ENCODE data around the gene CFAP206.

Gene CFAP206

DNA sequence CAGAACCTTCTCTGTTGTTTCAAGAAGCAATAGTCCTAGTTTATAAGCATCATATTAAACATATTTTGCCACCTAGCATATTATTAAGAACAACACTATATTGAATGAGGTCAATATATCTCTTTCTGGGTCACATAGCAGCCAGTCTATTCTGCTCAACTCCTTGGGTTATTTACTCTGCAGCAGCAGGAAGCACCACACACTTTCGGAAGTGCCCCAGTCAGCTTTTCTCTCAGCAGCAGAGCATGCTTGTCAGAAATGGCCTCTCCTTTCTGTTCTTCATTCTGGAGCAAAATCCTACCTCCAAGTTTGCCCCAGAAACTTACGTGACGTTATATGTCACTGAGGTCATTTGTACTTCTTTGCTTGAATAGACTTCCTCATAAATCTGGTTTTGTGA is 22.7 kb downstream of the CFAP206 start:
- POLR2A ChIA-PET, result no interaction called here
- H3K36me3 ChIP-seq (ENCODE audit: control insufficient read depth in 2 of 2, insufficient read depth in 1 of 2, low read length in 2 of 2), result no peaks in the 10 kb centered on the region
- H3K9me3 ChIP-seq (ENCODE audit: control insufficient read depth, insufficient read depth, low read depth, low read length), result no peaks in the 10 kb centered on the region
- CTCF ChIA-PET, result no interaction called here
- no peaks in the 10 kb centered on the region for H3K4me1 ChIP-seq (ENCODE audit: control insufficient read depth, insufficient read depth, low read length)
- TF ChIP-seq EGR2 (tag by site-specific recombination; IDR thresholded peaks at IDR 0.05; ENCODE audit: low read depth) (no peak), ZNF366 (tag by site-specific recombination; conservative IDR thresholded peaks at IDR 0.05) (no peak), ZNF146 (tag by site-specific recombination; IDR thresholded peaks at IDR 0.05) (no peak), ZNF791 (tag by site-specific recombination; IDR thresholded peaks at IDR 0.05) (no peak), ZBTB44 (tag by site-specific recombination; IDR thresholded peaks at IDR 0.05) (no peak), YY1 (tag by site-specific recombination; IDR thresholded peaks at IDR 0.05) (no peak), ZFP41 (tag by site-specific recombination; IDR thresholded peaks at IDR 0.05; ENCODE audit: borderline replicate concordance) (no peak), ZNF37A (tag by site-specific recombination; IDR thresholded peaks at IDR 0.05) (no peak), ZNF274 (IDR thresholded peaks at IDR 0.05; ENCODE audit: low read length) (no peak), ZNF274 (tag by site-specific recombination; IDR thresholded peaks at IDR 0.05; ENCODE audit: borderline replicate concordance) (no peak), ZSCAN4 (tag by site-specific recombination; IDR thresholded peaks at IDR 0.05) (no peak), ZNF639 (tag by site-specific recombination; IDR thresholded peaks at IDR 0.05) (no peak)
- TF ChIP-seq, protein P1, sequence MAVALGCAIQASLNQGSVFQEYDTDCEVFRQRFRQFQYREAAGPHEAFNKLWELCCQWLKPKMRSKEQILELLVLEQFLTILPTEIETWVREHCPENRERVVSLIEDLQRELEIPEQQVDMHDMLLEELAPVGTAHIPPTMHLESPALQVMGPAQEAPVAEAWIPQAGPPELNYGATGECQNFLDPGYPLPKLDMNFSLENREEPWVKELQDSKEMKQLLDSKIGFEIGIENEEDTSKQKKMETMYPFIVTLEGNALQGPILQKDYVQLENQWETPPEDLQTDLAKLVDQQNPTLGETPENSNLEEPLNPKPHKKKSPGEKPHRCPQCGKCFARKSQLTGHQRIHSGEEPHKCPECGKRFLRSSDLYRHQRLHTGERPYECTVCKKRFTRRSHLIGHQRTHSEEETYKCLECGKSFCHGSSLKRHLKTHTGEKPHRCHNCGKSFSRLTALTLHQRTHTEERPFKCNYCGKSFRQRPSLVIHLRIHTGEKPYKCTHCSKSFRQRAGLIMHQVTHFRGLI (tag by site-specific recombination; IDR thresholded peaks at IDR 0.05), result no peak
- H3K27ac ChIP-seq (ENCODE audit: extremely low read depth, low read depth, low read length), result no peak overlapping the region
- H3K4me3 ChIP-seq (ENCODE audit: low read depth, low read length), result no peak overlapping the region

DNA sequence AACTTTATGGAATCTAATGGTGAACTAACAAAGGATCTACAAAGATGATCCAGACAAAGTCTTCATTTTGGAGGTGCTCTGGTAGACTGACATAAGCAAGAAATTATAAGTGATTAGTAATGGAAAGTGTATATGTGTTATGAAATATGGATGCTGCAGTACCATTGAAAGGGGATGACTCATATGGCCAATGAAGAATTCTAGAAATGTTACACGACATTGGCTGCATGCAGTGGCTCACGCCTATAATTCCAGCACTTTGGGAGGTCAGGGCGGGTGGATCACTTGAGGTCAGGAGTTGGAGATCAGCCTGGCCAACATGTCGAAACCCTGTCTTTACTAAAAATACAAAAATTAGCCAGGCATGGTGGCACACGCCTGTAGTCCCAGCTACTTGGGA is 23.5 kb downstream of the CFAP206 start:
- Histone ChIP-seq H3K4me1 (ENCODE audit: control insufficient read depth, insufficient read depth, low read length) (no peaks in the 10 kb centered on the region), H3K36me3 (ENCODE audit: control insufficient read depth in 2 of 2, insufficient read depth in 1 of 2, low read length in 2 of 2) (no peaks in the 10 kb centered on the region), H3K9me3 (ENCODE audit: control insufficient read depth, insufficient read depth, low read depth, low read length) (no peaks in the 10 kb centered on the region), H3K4me3 (ENCODE audit: low read depth, low read length) (no peak overlapping the region), H3K27ac (ENCODE audit: extremely low read depth, low read depth, low read length) (no peak overlapping the region)
- POLR2A ChIA-PET, result no interaction called here
- CTCF ChIA-PET, result no interaction called here
- no peak for TF ChIP-seq GFI1B (tag by site-specific recombination; IDR thresholded peaks at IDR 0.05)
- TF ChIP-seq ZFHX2 (tag by site-specific recombination; conservative IDR thresholded peaks at IDR 0.05), result no peak
- TF ChIP-seq ZNF239 (tag by site-specific recombination; IDR thresholded peaks at IDR 0.05), result no peak
- no peak for TF ChIP-seq ZNF274 (IDR thresholded peaks at IDR 0.05; ENCODE audit: low read length)
- TF ChIP-seq ZNF274 (tag by site-specific recombination; IDR thresholded peaks at IDR 0.05; ENCODE audit: borderline replicate concordance), result no peak
- TF ChIP-seq ZNF335 (tag by site-specific recombination; conservative IDR thresholded peaks at IDR 0.05), result no peak
- TF ChIP-seq ZNF621 (tag by site-specific recombination; IDR thresholded peaks at IDR 0.05), result no peak
- TF ChIP-seq RBAK (tag by site-specific recombination; IDR thresholded peaks at IDR 0.05), result no peak
- no peak for TF ChIP-seq PRDM1 (tag by site-specific recombination; IDR thresholded peaks at IDR 0.05)
- no peak for TF ChIP-seq ZNF121 (tag by site-specific recombination; IDR thresholded peaks at IDR 0.05)
- TF ChIP-seq ZNF48 (tag by site-specific recombination; IDR thresholded peaks at IDR 0.05), result no peak
- no peak for TF ChIP-seq ZNF776 (tag by site-specific recombination; IDR thresholded peaks at IDR 0.05; ENCODE audit: borderline replicate concordance)
- TF ChIP-seq ZNF629 (tag by site-specific recombination; IDR thresholded peaks at IDR 0.05), result no peak
- no peak for TF ChIP-seq ZNF19 (tag by site-specific recombination; IDR thresholded peaks at IDR 0.05; ENCODE audit: low read depth)
- TF ChIP-seq ZNF112 (tag by site-specific recombination; IDR thresholded peaks at IDR 0.05), result no peak
- TF ChIP-seq, protein P2, sequence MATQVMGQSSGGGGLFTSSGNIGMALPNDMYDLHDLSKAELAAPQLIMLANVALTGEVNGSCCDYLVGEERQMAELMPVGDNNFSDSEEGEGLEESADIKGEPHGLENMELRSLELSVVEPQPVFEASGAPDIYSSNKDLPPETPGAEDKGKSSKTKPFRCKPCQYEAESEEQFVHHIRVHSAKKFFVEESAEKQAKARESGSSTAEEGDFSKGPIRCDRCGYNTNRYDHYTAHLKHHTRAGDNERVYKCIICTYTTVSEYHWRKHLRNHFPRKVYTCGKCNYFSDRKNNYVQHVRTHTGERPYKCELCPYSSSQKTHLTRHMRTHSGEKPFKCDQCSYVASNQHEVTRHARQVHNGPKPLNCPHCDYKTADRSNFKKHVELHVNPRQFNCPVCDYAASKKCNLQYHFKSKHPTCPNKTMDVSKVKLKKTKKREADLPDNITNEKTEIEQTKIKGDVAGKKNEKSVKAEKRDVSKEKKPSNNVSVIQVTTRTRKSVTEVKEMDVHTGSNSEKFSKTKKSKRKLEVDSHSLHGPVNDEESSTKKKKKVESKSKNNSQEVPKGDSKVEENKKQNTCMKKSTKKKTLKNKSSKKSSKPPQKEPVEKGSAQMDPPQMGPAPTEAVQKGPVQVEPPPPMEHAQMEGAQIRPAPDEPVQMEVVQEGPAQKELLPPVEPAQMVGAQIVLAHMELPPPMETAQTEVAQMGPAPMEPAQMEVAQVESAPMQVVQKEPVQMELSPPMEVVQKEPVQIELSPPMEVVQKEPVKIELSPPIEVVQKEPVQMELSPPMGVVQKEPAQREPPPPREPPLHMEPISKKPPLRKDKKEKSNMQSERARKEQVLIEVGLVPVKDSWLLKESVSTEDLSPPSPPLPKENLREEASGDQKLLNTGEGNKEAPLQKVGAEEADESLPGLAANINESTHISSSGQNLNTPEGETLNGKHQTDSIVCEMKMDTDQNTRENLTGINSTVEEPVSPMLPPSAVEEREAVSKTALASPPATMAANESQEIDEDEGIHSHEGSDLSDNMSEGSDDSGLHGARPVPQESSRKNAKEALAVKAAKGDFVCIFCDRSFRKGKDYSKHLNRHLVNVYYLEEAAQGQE (tag by site-specific recombination; IDR thresholded peaks at IDR 0.05), result no peak
- TF ChIP-seq ZNF214 (tag by site-specific recombination; IDR thresholded peaks at IDR 0.05; ENCODE audit: borderline replicate concordance), result no peak

All from HEK293 (cell line).